ENCODE data around the gene ALK. TPM values are rescaled to one million over a fixed set of nuclear protein-coding genes. Genes with fewer than 3 reads are reported as not detected.

Gene ALK
- polyA plus RNA-seq, 1 experiment, result not detected

- ChIA-PET POLR2A (no interaction called here), CTCF (no interaction called here)
- H3K27ac ChIP-seq (ENCODE audit: low read depth, low read length), result no peak overlapping the region
- no peak overlapping the region for H3K4me3 ChIP-seq (ENCODE audit: low read depth, low read length)
- no peak for TF ChIP-seq CTCF (IDR thresholded peaks at IDR 0.05; ENCODE audit: low read depth, low read length)
- DNase-seq (ENCODE audit: low read depth, low spot score), result no peak
- H3K9me3 ChIP-seq (ENCODE audit: control insufficient read depth, insufficient read depth, low read length), result no peaks in the 10 kb centered on the region
- no peaks in the 10 kb centered on the region for H3K27me3 ChIP-seq (ENCODE audit: control insufficient read depth, insufficient read depth, low read length)
Measured at GRCh38 chr2:29767606-29768335, 153.6 kb downstream of the ALK start.

GRCh38 chr2:29766191-29766590 is 155.2 kb downstream of the ALK start:
- no peak for TF ChIP-seq CTCF (IDR thresholded peaks at IDR 0.05; ENCODE audit: low read depth, low read length)
- ChIA-PET POLR2A (interaction anchor here (0.8 kb wide), 1 partner anchor 19 kb away, joined by 4 read pairs; no protein-coding TSS in a partner anchor), CTCF (interaction anchor here (0.5 kb wide), 1 partner anchor 531 kb away, joined by 6 read pairs; no protein-coding TSS in a partner anchor)
- no peak overlapping the region for H3K4me3 ChIP-seq (ENCODE audit: low read depth, low read length)
- no peaks in the 10 kb centered on the region for H3K9me3 ChIP-seq (ENCODE audit: control insufficient read depth, insufficient read depth, low read length)
- H3K27ac ChIP-seq (ENCODE audit: low read depth, low read length), result no peak overlapping the region
- no peaks in the 10 kb centered on the region for H3K27me3 ChIP-seq (ENCODE audit: control insufficient read depth, insufficient read depth, low read length)
- peak; percentile 45 for DNase-seq (ENCODE audit: low read depth, low spot score)

DNA sequence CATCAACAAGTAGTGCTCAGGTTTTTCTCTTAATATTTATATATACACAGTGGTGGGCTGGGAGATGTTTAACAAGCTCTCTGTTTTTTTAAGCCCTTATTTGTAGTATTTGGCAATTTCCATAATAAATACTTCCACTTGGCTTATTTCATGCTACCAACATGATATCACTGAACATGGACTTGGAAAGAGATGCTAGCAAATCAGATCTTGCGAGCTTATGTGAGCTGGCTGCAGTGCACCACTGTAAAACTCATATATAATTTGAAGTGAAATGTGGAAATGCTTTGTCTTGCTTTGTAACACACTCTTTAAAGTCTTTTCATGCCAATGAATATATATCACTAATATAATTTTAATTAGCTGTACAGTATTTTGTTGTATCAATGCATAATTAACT is 155.7 kb downstream of the ALK start:
- Histone ChIP-seq H3K27me3 (ENCODE audit: control insufficient read depth, insufficient read depth, low read length) (no peaks in the 10 kb centered on the region), H3K4me3 (ENCODE audit: low read depth, low read length) (no peak overlapping the region), H3K27ac (ENCODE audit: low read depth, low read length) (no peak overlapping the region), H3K9me3 (ENCODE audit: control insufficient read depth, insufficient read depth, low read length) (no peaks in the 10 kb centered on the region)
- TF ChIP-seq CTCF (IDR thresholded peaks at IDR 0.05; ENCODE audit: low read depth, low read length), result no peak
- ChIA-PET POLR2A (interaction anchor here (0.8 kb wide), 1 partner anchor 18 kb away, joined by 4 read pairs; no protein-coding TSS in a partner anchor), CTCF (no interaction called here)
- DNase-seq (ENCODE audit: low read depth, low spot score), result peak; percentile 27

GRCh38 chr2:29763371-29763770 is 158.0 kb downstream of the ALK start:
- Histone ChIP-seq H3K27me3 (ENCODE audit: control insufficient read depth, insufficient read depth, low read length) (no peaks in the 10 kb centered on the region), H3K27ac (ENCODE audit: low read depth, low read length) (no peak overlapping the region), H3K4me3 (ENCODE audit: low read depth, low read length) (no peak overlapping the region), H3K9me3 (ENCODE audit: control insufficient read depth, insufficient read depth, low read length) (no peaks in the 10 kb centered on the region)
- no peak for TF ChIP-seq CTCF (IDR thresholded peaks at IDR 0.05; ENCODE audit: low read depth, low read length)
- no peak for DNase-seq (ENCODE audit: low read depth, low spot score)
- CTCF ChIA-PET, result no interaction called here
- POLR2A ChIA-PET, result no interaction called here

- Histone ChIP-seq H3K27me3 (ENCODE audit: control insufficient read depth, insufficient read depth, low read length) (no peaks in the 10 kb centered on the region), H3K9me3 (ENCODE audit: control insufficient read depth, insufficient read depth, low read length) (no peaks in the 10 kb centered on the region), H3K4me3 (ENCODE audit: low read depth, low read length) (no peak overlapping the region), H3K27ac (ENCODE audit: low read depth, low read length) (no peak overlapping the region)
- TF ChIP-seq CTCF (IDR thresholded peaks at IDR 0.05; ENCODE audit: low read depth, low read length), result no peak
- ChIA-PET CTCF (no interaction called here), POLR2A (no interaction called here)
- DNase-seq (ENCODE audit: low read depth, low spot score), result no peak
Measured at GRCh38 chr2:29762239-29762638, 159.1 kb downstream of the ALK start.
